PC-9 (cell line): Measurements from ENCODE around the gene PATJ.
"Not testable (repeated sequence)": the region's sequence is repeated elsewhere in the genome, so short reads cannot be mapped to it uniquely, and the experiment has no call there.

Experiments
- CTCF ChIP-seq: fragments of 200-600 bp; sonication (generic); conservative IDR thresholded peaks from 2 replicates; pipeline ENCODE4 v1.6.1; 2017; ENCODE audit warnings: mixed run types, antibody characterized with exemption, mild to moderate bottlenecking, moderate library complexity
- EZH2 ChIP-seq: fragments of 200-600 bp; sonication (generic); IDR thresholded peaks from 2 replicates; pipeline ENCODE4 v1.8.0; 2017; ENCODE audit warnings: antibody characterized with exemption, low read depth

- TF ChIP-seq CTCF, EZH2: not testable (repeated sequence)
These were observed 95.3 kb downstream of the PATJ start for GRCh38 chr1:61837607-61838006.
